Activated CD4-positive, alpha-beta T cell treated with anti-CD3 and anti-CD28 coated beads for 1 hour (primary cell): ENCODE results near the gene RARS1.

Source experiments
- DNase-seq: peaks from one replicate; pipeline ENCODE4 v3.0.0-alpha.2; 2020

Gene RARS1

DNA sequence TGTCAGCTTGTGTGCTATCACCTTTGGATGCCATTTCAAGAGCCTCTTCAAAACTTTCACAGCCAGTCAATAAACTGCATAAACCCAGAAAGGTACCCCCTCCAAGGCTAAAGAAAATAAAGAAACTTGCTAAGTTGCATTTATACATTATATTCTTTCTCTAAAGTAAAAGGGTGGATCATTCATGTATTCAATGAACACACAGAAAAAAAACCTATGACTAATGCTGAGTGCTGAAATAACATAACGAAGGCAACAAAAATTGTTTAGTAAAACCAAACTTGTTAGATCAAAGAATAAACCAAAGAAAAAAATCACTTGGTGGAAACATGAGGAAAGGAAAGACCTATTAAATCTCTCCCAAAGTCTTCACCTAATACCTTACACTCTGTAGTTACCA, 77.7 kb downstream of the RARS1 start:
- DNase-seq = no peak

DNA sequence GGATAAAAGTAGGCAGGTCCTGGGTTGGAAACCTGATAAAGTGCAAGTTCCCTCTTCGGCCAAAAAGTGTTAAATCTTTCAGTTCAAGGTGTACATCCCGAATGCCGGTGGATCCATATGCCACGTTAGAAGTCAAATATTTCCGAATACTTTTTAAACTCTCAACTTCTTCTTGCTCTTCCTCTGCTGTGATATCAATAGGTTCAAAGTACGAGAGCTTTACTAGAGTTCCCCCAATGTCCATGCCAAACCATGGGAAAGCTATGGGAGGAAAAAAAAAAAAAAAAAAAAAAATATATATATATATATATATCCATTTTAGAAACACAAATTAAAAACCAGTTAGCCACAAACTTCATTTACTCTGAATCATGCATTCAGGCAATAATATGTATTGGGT, 82.5 kb downstream of the RARS1 start:
- DNase-seq = no peak
